Breast epithelium (tissue), 3 donors: ENCODE data around the gene CCDC78.

Experiments used
- POLR2A ChIP-seq: fragments of 450-650 bp; IDR thresholded peaks from one replicate; pipeline ENCODE4 v1.6.1; 2016; ENCODE audit warnings: antibody characterized with exemption, mild to moderate bottlenecking, moderate library complexity
- TF ChIP-seq, protein P1 (sequence below), 3 donors: fragments of 450-650 bp; IDR thresholded peaks; one replicate each; pipeline ENCODE4 v1.5.1; 2016 to 2017; ENCODE audit warnings: antibody characterized with exemption in 3 of 3, mild to moderate bottlenecking in 3 of 3, moderate library complexity in 3 of 3

DNA sequence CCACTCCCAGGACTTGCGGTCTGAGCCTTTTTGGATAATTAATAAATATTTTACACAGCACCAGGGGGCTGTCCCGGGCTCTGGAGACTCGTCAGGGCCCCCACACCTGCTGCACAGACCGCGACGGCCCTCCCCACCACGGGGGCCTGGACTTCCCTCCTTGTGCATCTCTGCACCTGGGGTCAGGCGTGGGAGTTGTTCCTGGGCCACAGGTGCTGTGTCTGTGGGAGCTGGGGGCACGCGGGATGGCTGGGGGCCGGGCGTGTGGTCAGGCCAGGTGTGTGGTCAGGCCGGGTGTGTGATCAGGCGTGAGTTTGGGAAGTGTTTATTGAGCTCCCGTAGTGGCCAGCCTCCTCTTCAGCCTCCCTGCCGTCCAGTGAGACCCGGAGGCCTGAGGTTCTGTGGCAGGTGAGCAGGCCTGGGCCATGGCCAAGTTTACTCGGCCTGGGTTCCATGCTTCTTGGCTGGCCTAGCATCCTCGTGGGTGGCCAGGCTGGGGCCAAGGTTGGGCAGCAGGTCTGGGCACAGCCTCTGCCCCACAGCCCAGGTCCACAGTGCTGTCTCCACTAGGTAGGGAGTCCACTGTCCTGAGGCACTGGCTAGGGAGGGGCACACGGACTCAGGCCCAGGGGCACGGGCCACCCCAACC is 47.9 kb downstream of the CCDC78 start:
- TF ChIP-seq, protein P1, sequence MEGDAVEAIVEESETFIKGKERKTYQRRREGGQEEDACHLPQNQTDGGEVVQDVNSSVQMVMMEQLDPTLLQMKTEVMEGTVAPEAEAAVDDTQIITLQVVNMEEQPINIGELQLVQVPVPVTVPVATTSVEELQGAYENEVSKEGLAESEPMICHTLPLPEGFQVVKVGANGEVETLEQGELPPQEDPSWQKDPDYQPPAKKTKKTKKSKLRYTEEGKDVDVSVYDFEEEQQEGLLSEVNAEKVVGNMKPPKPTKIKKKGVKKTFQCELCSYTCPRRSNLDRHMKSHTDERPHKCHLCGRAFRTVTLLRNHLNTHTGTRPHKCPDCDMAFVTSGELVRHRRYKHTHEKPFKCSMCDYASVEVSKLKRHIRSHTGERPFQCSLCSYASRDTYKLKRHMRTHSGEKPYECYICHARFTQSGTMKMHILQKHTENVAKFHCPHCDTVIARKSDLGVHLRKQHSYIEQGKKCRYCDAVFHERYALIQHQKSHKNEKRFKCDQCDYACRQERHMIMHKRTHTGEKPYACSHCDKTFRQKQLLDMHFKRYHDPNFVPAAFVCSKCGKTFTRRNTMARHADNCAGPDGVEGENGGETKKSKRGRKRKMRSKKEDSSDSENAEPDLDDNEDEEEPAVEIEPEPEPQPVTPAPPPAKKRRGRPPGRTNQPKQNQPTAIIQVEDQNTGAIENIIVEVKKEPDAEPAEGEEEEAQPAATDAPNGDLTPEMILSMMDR (IDR thresholded peaks at IDR 0.05) = no peak
- no peak for TF ChIP-seq POLR2A
